CD4-positive, alpha-beta T cell treated with Interleukin-4 for 4 hours (primary cell): ENCODE data around the gene PMF1.
A peak's percentile ranks its signal among the peaks of the same experiment; 100 is the strongest.
"Not testable (repeated sequence)": the region's sequence is repeated elsewhere in the genome, so short reads cannot be mapped to it uniquely, and the experiment has no call there.

Source experiments
- DNase-seq: peaks from one replicate; pipeline ENCODE4 v3.0.0-alpha.2; 2020

Gene PMF1

DNA sequence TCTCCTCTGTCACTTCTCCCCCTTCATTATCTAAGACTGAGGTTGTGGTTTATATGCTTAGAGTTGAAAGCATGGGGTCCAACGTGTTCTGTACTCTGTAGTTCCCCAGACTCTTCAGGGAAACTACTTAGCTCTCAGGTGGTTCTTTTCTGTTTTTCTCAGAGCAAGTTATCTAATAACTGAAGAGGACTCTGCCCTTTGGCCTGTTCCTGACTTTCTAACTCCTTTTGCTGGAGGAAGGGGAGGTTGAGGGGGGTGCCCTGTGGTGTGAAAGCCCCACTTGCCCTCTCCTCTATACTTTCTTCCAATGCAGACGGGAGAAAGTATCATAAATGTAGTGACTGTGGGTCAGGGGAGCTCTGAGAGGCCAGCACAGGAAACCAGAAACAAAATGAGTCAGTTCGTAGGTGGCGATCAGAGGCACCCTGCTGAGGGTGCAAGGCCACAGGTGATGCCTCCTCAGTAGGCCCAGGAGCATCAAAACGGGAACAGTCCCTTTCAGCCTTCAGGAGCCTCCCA is 13.9 kb upstream of the PMF1 start:
- DNase-seq, result no peak

DNA sequence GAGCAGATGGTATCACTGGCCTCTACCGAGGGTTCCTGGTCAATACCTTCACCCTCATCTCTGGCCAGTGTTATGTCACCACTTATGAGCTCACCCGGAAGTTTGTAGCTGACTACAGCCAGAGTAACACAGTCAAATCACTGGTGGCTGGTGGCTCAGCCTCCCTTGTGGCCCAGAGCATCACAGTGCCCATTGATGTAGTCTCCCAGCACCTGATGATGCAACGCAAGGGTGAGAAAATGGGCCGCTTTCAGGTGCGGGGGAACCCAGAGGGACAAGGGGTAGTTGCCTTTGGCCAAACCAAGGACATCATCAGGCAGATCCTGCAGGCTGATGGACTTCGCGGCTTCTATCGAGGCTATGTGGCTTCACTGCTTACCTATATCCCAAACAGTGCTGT is 12.8 kb upstream of the PMF1 start:
- no peak for DNase-seq

- no peak for DNase-seq
Measured at GRCh38 chr1:156203331-156203730, 9.5 kb upstream of the PMF1 start.

DNA sequence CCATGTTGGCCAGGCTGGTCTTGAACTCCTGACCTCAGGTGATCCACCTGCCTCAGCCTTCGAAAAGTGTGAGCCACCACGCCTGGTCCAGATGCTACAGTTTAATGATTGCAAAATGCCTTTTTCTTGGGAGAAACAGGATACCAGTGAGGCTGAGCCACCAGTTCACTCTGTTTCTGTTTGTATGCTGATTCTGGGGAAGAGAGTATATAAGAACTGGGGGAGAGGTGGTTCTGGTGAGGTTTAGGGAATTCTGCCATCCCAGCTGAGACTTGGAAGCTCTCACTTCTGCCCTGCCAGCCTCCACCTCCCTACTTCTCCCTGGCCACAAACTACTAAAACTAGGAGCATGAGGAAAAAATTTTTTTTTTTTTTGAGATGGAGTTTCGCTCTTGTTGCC is 8.1 kb upstream of the PMF1 start:
- no peak for DNase-seq

- no peak for DNase-seq
Measured at GRCh38 chr1:156211243-156211642, 1.6 kb upstream of the PMF1 start.

GRCh38 chr1:156212130-156212529 is 677 bp upstream of the PMF1 start:
- DNase-seq, result no peak

DNA sequence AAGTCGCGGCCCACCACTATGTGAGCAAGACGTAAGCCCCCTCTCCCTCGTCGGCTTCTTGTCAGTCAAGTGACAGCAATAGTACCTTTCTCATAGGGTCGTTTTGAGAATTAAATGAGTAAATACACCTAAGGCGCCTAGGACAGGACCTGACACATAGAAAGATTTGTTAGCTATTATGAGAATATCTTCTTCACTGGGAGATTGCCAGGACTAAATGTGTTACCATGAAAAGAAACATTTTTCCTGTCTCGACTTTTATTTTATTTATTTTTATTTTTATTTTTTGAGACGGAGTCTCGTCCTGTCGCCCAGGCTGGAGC is 798 bp downstream of the PMF1 start:
- DNase-seq, result no peak

- DNase-seq, result peak; percentile 49
Measured at GRCh38 chr1:156214024-156214748, 1.4 kb downstream of the PMF1 start.

GRCh38 chr1:156216361-156217086 is 3.7 kb downstream of the PMF1 start:
- not testable (repeated sequence) for DNase-seq

GRCh38 chr1:156217871-156218270 is 5.1 kb downstream of the PMF1 start:
- DNase-seq, result peak; percentile 87

DNA sequence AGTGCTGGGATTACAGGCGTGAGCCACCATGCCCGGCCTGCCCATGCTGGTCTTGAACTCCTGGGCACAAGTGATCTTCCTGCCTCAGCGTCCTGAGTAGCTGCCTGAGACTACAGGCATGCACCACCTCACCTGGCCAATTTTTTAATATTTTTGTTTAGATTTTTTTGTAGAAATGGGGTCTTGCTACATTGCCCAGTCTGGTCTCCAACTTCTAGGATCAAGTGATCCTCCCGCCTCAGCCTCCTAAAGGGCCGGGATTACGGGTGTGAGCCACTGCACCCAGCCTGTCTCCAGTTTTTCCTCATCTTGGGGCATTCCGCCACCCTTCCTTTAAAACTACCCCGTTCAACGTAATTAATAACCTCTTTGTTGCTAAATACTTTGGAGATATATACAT is 7.4 kb downstream of the PMF1 start:
- DNase-seq, result no peak

- DNase-seq, result no peak
Measured at GRCh38 chr1:156221986-156222692, 9.3 kb downstream of the PMF1 start.

GRCh38 chr1:156225677-156226014 is 12.8 kb downstream of the PMF1 start:
- DNase-seq, result no peak

DNA sequence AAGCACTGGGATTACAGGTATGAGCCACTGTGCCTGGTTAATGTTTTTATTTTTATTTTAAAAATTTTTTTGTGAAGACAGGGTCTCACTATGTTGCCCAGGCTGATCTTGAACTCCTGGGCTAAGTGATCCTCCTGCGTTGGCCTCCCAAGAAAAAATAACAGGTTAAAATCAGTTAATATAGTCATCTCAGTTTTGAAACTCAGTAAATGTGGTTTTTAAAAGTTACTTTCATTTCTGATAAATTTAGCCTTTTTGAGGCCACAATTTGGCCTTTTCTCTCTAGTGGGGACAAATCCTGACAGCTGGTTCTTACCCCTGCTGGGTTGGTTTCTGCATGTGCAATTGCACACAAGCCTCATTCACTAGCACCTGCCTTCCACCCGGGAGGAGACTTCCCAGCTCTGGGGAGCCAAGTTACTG is 13.3 kb downstream of the PMF1 start:
- no peak for DNase-seq

- no peak for DNase-seq
Measured at GRCh38 chr1:156226782-156227181, 14.0 kb downstream of the PMF1 start.

GRCh38 chr1:156228501-156228900 is 15.7 kb downstream of the PMF1 start:
- no peak for DNase-seq

- no peak for DNase-seq
Measured at GRCh38 chr1:156229809-156230472, 17.1 kb downstream of the PMF1 start.

GRCh38 chr1:156230473-156230837 is 17.6 kb downstream of the PMF1 start:
- no peak for DNase-seq

DNA sequence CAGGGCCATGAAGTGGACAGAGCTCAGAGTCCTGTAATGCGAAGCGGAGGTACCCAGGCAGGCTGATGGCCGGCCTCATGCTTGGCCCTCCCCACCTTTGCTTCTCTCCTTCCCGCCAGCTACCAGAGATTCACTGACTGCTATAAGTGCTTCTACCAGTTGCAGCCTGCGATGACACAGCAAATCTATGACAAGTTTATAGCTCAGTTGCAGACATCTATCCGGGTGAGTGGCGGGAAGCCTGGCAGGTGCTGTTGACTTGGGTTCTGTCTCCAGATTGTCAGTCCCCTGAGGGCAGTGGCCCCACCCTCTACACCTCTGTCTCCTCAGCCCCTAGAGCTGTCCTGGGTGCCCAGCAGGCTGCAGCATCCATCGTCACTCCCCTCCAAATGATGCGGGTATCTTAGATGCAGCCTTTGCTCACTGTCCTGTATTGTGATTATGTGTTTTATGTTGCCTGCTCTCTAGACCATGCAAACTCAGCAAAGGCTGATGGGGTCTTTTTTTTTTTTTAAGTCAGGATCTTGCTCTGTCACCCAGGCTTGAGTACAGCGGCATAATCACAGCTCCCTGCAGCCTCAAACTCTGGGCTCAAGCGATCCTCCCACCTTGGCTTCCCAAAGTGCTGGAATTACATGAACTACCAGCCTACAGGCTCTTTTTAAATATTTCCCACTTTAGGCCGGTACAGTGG is 19.5 kb downstream of the PMF1 start:
- DNase-seq, result no peak

GRCh38 chr1:156233426-156234127 is 20.8 kb downstream of the PMF1 start:
- no peak for DNase-seq

GRCh38 chr1:156236164-156236563 is 23.4 kb downstream of the PMF1 start:
- DNase-seq, result no peak

DNA sequence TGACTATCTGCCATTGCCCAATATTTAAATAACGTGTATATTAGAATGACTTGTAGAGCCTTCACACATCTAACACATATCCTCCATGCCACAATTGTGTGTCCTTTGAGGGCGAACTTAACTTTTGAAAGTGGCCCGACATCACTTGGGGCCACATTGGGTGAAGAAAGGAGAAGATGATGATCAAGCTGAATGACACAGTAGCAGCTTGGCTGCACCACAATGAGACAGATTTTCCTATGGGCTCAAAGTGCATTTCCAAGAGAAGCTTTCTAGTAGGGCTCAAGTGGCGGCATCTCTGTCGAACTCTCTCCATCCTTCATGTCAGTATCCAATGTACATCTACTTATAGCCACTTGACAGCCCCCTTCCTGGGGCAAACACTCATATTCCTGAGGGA is 25.4 kb downstream of the PMF1 start:
- no peak for DNase-seq
